Caco-2 (cell line): Measurements from ENCODE around the gene KRTAP2-4. TPM values are rescaled to one million over a fixed set of nuclear protein-coding genes. Genes with fewer than 3 reads are reported as not detected.

ENCODE experiments used
- BruUV-seq: library from RNA; stranded (reverse); fragments of 400-500 nt; replicated peaks from 2 replicates; lab custom pipeline; 2021; lab: Mats Ljungman, UMichigan
- CTCF ChIA-PET: fragments of 300-600 bp; sonication (Branson Sonifier 250); formaldehyde crosslinking; loops from one replicate; lab custom pipeline; 2022; ENCODE audit warnings: antibody characterized with exemption; lab: Charles Lee
- POLR2A ChIA-PET: fragments of 300-600 bp; sonication (Branson Sonifier 250); formaldehyde crosslinking; loops from one replicate; lab custom pipeline; 2022; ENCODE audit warnings: antibody characterized with exemption; lab: Charles Lee
- DNase-seq, 2 experiments: peaks; one replicate each; pipeline versions ENCODE4 v3.0.0 to v3.0.0-alpha.2; 2020 to 2022
- H3K27me3 ChIP-seq: replicated peaks from 2 replicates; pipeline ENCODE4 v1.6.0; 2011; ENCODE audit warnings: low read length; ENCODE audit not compliant: control insufficient read depth, insufficient read depth
- H3K36me3 ChIP-seq: 2 replicates; pipeline ENCODE4 v1.5.1; 2011; ENCODE audit warnings: low read length; ENCODE audit not compliant: control insufficient read depth, insufficient read depth
- H3K4me1 ChIP-seq: fragments of 250-450 bp; sonication (Bioruptor Pico); 2 replicates; pipeline ENCODE4 v1.5.1; 2020; ENCODE audit warnings: mild to moderate bottlenecking
- H3K4me3 ChIP-seq: 2 replicates; pipeline ENCODE4 v1.5.1; 2011; ENCODE audit warnings: low read depth, mild to moderate bottlenecking, control low read depth, low read length
- H3K9me3 ChIP-seq: fragments of 250-450 bp; sonication (Bioruptor Pico); 2 replicates; pipeline ENCODE4 v1.5.1; 2020; ENCODE audit warnings: mild to moderate bottlenecking, moderate library complexity
- H3K27ac Mint-ChIP-seq: one replicate; pipeline ENCODE4 v1.8.0; 2022; ENCODE audit warnings: mixed read lengths; ENCODE audit not compliant: unreplicated experiment
- H3K27me3 Mint-ChIP-seq: one replicate; pipeline ENCODE4 v1.8.0; 2022; ENCODE audit warnings: mixed read lengths; ENCODE audit not compliant: insufficient read depth, unreplicated experiment
- H3K36me3 Mint-ChIP-seq: one replicate; pipeline ENCODE4 v1.8.0; 2022; ENCODE audit warnings: mild to moderate bottlenecking, mixed read lengths; ENCODE audit not compliant: insufficient read depth, unreplicated experiment
- H3K4me1 Mint-ChIP-seq: one replicate; pipeline ENCODE4 v1.8.0; 2022; ENCODE audit warnings: low read depth, mixed read lengths; ENCODE audit not compliant: unreplicated experiment
- H3K4me3 Mint-ChIP-seq: one replicate; pipeline ENCODE4 v1.8.0; 2022; ENCODE audit warnings: mild to moderate bottlenecking, moderate library complexity, mixed read lengths; ENCODE audit not compliant: unreplicated experiment
- H3K9me3 Mint-ChIP-seq: one replicate; pipeline ENCODE4 v1.8.0; 2022; ENCODE audit warnings: mixed read lengths; ENCODE audit not compliant: unreplicated experiment
- CTCF ChIP-seq, 2 experiments: fragments of 200-600 bp in 1 of 2; IDR thresholded peaks; 1 replicate in 1 of 2; 2 replicates in 1 of 2; pipeline versions ENCODE4 v1.5.1 to v1.8.0; 2011 to 2022; ENCODE audit warnings: antibody characterized with exemption in 1 of 2, control low read depth in 1 of 2, inconsistent platforms in 1 of 2, low read depth in 1 of 2, low read length in 1 of 2, mild to moderate bottlenecking in 1 of 2, moderate library complexity in 1 of 2; ENCODE audit not compliant: insufficient read depth in 1 of 2, severe bottlenecking in 1 of 2, unreplicated experiment in 1 of 2
- intact Hi-C: fragments of 100-400 bp; cut with micrococcal nuclease; formaldehyde crosslinking; loops from one replicate; pipeline ENCODE4 v1.10.0; 2022; ENCODE audit not compliant: unreplicated experiment
- total RNA-seq: library from RNA; stranded (reverse); gene quantifications from 2 replicates; pipeline ENCODE4 v1.2.3, GENCODE V29; 2022

The KRTAP2-4 gene
- total RNA-seq, 1 experiment from 2014 or later, result not detected

DNA sequence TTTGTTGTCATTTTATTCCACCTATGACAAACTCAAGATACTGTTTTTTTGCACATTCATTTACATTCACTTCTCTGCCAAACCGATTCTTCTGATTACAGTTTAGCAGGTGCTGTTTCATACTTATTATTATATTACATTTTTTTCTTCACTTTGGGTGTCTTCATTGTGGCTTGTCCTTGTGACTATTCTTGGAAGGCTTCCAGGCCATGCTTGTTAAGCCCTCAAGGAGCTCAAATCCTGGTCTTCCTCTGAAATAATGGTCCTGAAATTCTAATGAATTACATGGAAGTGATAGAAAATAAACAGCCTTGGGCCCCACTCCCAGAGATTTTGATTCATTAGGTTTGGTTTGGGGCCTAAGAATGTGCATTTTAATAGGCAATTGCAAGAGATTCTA lies 1.4 kb downstream of the KRTAP2-4 start:
- peaks cover 4% of the 10 kb centered on the region for H3K36me3 Mint-ChIP-seq
- Histone ChIP-seq H3K4me3 (no peak overlapping the region), H3K27me3 (no peaks in the 10 kb centered on the region), H3K36me3 (no peaks in the 10 kb centered on the region), H3K9me3 (peaks cover 5% of the 10 kb centered on the region; the same call in 1 of the 2 replicates), H3K4me1 (peaks cover 32% of the 10 kb centered on the region)
- peaks cover 34% of the 10 kb centered on the region for H3K4me1 Mint-ChIP-seq
- no peak for TF ChIP-seq CTCF (IDR thresholded peaks at IDR 0.05; ENCODE audit: insufficient read depth in 1 of 2, low read depth in 1 of 2, low read length in 1 of 2, severe bottlenecking in 1 of 2, unreplicated experiment in 1 of 2)
- no peak overlapping the region for H3K4me3 Mint-ChIP-seq
- no peaks in the 10 kb centered on the region for H3K27me3 Mint-ChIP-seq
- POLR2A ChIA-PET, result no interaction called here
- no peak overlapping the region for H3K27ac Mint-ChIP-seq
- intact Hi-C loops, result loop anchor here (10.0 kb wide), 2 partner anchors 220 to 260 kb away; no protein-coding TSS in a partner anchor
- H3K9me3 Mint-ChIP-seq, result peaks cover 23% of the 10 kb centered on the region
- BruUV-seq, result no TSS peak
- CTCF ChIA-PET, result no interaction called here
- no peak for DNase-seq

DNA sequence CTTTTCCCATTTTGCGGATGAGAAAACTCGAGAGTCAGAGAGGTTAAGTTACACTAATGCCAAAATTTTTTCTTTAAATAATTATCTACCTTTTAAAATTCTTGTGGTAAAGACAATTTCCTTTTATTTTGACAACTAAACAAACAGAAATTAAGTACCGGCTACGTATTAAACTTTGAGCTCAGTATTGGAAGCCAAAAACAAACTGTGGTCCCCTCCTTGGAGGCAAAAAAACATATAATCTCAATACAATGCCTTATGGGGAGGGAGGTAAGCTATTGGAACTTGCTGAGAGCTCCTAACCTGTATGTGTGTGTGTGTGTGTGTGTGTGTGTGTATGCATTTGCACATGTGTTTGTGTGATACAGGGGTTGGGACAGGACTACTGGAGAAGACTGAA lies 2.2 kb downstream of the KRTAP2-4 start:
- Histone ChIP-seq H3K4me1 (peaks cover 39% of the 10 kb centered on the region), H3K27me3 (no peaks in the 10 kb centered on the region), H3K36me3 (no peaks in the 10 kb centered on the region), H3K4me3 (no peak overlapping the region), H3K9me3 (peaks cover 5% of the 10 kb centered on the region; the same call in 1 of the 2 replicates)
- ChIA-PET POLR2A (no interaction called here), CTCF (no interaction called here)
- Mint-ChIP-seq H3K4me3 (no peak overlapping the region), H3K9me3 (peaks cover 23% of the 10 kb centered on the region), H3K27me3 (no peaks in the 10 kb centered on the region), H3K36me3 (peaks cover 12% of the 10 kb centered on the region), H3K27ac (peak overlapping the region; percentile 28), H3K4me1 (peaks cover 42% of the 10 kb centered on the region)
- TF ChIP-seq CTCF (IDR thresholded peaks at IDR 0.05; ENCODE audit: insufficient read depth in 1 of 2, low read depth in 1 of 2, low read length in 1 of 2, severe bottlenecking in 1 of 2, unreplicated experiment in 1 of 2), result no peak
- no peak for DNase-seq
- intact Hi-C loops, result loop anchor here (10.0 kb wide), 2 partner anchors 221 to 261 kb away; no protein-coding TSS in a partner anchor
- BruUV-seq, result no TSS peak

- no peak overlapping the region for H3K4me3 Mint-ChIP-seq
- DNase-seq, result no peak
- ChIA-PET POLR2A (no interaction called here), CTCF (no interaction called here)
- H3K4me1 Mint-ChIP-seq, result peaks cover 45% of the 10 kb centered on the region
- no peaks in the 10 kb centered on the region for H3K36me3 ChIP-seq
- no peak overlapping the region for H3K4me3 ChIP-seq
- no peaks in the 10 kb centered on the region for H3K27me3 Mint-ChIP-seq
- intact Hi-C loops, result loop anchor here (10.0 kb wide), 2 partner anchors 223 to 263 kb away; no protein-coding TSS in a partner anchor
- H3K9me3 Mint-ChIP-seq, result peaks cover 23% of the 10 kb centered on the region
- H3K4me1 ChIP-seq, result peaks cover 49% of the 10 kb centered on the region
- no peaks in the 10 kb centered on the region for H3K27me3 ChIP-seq
- no TSS peak for BruUV-seq
- H3K9me3 ChIP-seq, result peaks cover 5% of the 10 kb centered on the region; the same call in 1 of the 2 replicates
- no peak for TF ChIP-seq CTCF (IDR thresholded peaks at IDR 0.05; ENCODE audit: insufficient read depth in 1 of 2, low read depth in 1 of 2, low read length in 1 of 2, severe bottlenecking in 1 of 2, unreplicated experiment in 1 of 2)
- peaks cover 13% of the 10 kb centered on the region for H3K36me3 Mint-ChIP-seq
- peak overlapping the region; percentile 68 for H3K27ac Mint-ChIP-seq
Observed at GRCh38 chr17:41061964-41062363, 3.7 kb downstream of the KRTAP2-4 start.
